Measurements from ENCODE around the gene BUD13. TPM values are rescaled to one million over a fixed set of nuclear protein-coding genes. Genes with fewer than 3 reads are reported as not detected.
A peak's percentile ranks its signal among the peaks of the same experiment; 100 is the strongest.

Gene BUD13
- total RNA-seq, 2 donors from 2014 or later, result 22.3 to 29.1 TPM

DNA sequence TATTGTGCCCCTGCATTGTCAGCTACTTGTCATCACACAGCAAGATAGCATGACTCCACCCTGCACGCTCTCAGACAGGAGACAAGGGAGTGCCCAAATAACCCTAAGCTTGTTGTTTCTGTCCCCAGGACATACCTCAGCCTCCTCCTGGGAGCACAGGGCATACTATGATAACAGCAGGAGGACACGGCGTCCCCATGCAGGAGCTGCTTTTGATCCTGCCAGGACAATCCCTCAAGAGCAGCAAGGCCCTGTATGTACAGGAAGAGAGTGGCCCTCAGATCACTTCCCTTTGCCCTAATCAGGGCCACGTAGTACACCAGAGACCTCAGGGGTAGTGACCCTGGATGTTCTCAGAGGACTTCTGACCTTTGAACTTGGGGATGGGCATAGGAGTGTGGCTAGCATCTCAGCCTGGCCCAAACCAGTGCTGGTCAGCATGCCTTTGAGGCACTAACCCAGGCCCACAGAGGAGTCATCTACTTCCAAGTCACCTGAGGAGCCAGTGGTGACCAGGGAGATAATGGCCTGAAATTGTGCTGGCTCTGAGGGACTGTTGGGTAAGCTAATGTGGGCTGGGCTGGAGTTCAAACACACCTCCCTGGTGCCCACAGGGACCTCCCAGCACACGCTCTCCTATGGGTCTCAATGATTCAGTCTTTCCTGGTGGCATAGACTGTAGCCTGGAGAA lies 41.1 kb upstream of the BUD13 start:
- no peak overlapping the region for H3K4me3 ChIP-seq (ENCODE audit: low read length)
- no peak overlapping the region for H3K27ac ChIP-seq (ENCODE audit: low read depth, low read length)
- no peaks in the 10 kb centered on the region for H3K36me3 Mint-ChIP-seq (ENCODE audit: low read depth)
- no peaks in the 10 kb centered on the region for H3K9me3 Mint-ChIP-seq
- no peak overlapping the region for H3K4me3 Mint-ChIP-seq
- peaks cover 5% of the 10 kb centered on the region for H3K9me3 ChIP-seq (ENCODE audit: control insufficient read depth, low read length)
- peak; percentile 75 for DNase-seq
- TF ChIP-seq CTCF (conservative IDR thresholded peaks at IDR 0.05), result no peak
- H3K36me3 ChIP-seq (ENCODE audit: control insufficient read depth, insufficient read depth, low read length), result no peaks in the 10 kb centered on the region
- H3K9ac ChIP-seq (ENCODE audit: extremely low read depth, low read length, poor library complexity, severe bottlenecking), result no peak overlapping the region
- 56 to 83% methylated on average over 3 to 5 of the region's 5 CpGs for WGBS, 2 experiments (ENCODE audit: insufficient coverage in 1 of 2, insufficient read length in 1 of 2)
- peaks cover 6% of the 10 kb centered on the region for H3K4me1 ChIP-seq (ENCODE audit: control insufficient read depth, insufficient read depth, low read length)
- H3K27me3 Mint-ChIP-seq (ENCODE audit: insufficient read depth), result peaks cover 2% of the 10 kb centered on the region
- peak overlapping the region; percentile 74 for H3K27ac Mint-ChIP-seq
- no peaks in the 10 kb centered on the region for H3K27me3 ChIP-seq (ENCODE audit: control insufficient read depth, insufficient read depth, low read length, poor library complexity, severe bottlenecking)
- peaks cover 13% of the 10 kb centered on the region for H3K4me1 Mint-ChIP-seq

DNA sequence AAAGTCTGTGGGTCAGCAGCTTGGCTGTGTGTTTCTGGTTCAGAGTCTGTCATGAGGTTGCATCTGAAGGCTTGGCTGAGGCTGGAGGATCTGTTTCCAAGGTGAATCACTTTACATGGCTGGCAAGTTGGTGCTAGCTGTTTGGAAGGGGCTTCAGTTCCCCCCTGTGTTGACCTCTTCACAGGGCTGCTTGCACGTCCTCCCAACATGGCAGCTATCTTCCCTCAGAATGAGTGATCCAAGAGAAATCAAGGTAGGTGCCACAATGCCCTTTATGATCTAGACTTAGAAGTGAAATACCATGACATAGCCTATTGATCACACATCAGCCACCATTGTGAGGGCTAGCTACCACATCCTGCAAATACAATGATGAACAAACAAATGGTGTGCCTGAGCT lies 40.4 kb upstream of the BUD13 start:
- H3K4me1 ChIP-seq (ENCODE audit: control insufficient read depth, insufficient read depth, low read length), result peaks cover 10% of the 10 kb centered on the region
- Mint-ChIP-seq H3K27me3 (ENCODE audit: insufficient read depth) (peaks cover 2% of the 10 kb centered on the region), H3K4me1 (peaks cover 21% of the 10 kb centered on the region), H3K4me3 (no peak overlapping the region), H3K9me3 (no peaks in the 10 kb centered on the region), H3K27ac (peak overlapping the region; percentile 74), H3K36me3 (ENCODE audit: low read depth) (no peaks in the 10 kb centered on the region)
- no peak overlapping the region for H3K27ac ChIP-seq (ENCODE audit: low read depth, low read length)
- no peaks in the 10 kb centered on the region for H3K27me3 ChIP-seq (ENCODE audit: control insufficient read depth, insufficient read depth, low read length, poor library complexity, severe bottlenecking)
- TF ChIP-seq CTCF (conservative IDR thresholded peaks at IDR 0.05), result no peak
- H3K9me3 ChIP-seq (ENCODE audit: control insufficient read depth, low read length), result peaks cover 5% of the 10 kb centered on the region
- DNase-seq, result peak; percentile 51
- 73 to 82% methylated on average over 1 of the region's 1 CpG for WGBS, 2 experiments (ENCODE audit: insufficient coverage in 1 of 2, insufficient read length in 1 of 2)
- H3K9ac ChIP-seq (ENCODE audit: extremely low read depth, low read length, poor library complexity, severe bottlenecking), result no peak overlapping the region
- no peaks in the 10 kb centered on the region for H3K36me3 ChIP-seq (ENCODE audit: control insufficient read depth, insufficient read depth, low read length)
- H3K4me3 ChIP-seq (ENCODE audit: low read length), result peak overlapping the region; percentile 4

- H3K36me3 Mint-ChIP-seq (ENCODE audit: low read depth), result no peaks in the 10 kb centered on the region
- Histone ChIP-seq H3K27ac (ENCODE audit: low read depth, low read length) (no peak overlapping the region), H3K4me1 (ENCODE audit: control insufficient read depth, insufficient read depth, low read length) (peaks cover 10% of the 10 kb centered on the region), H3K9me3 (ENCODE audit: control insufficient read depth, low read length) (peaks cover 5% of the 10 kb centered on the region), H3K36me3 (ENCODE audit: control insufficient read depth, insufficient read depth, low read length) (no peaks in the 10 kb centered on the region), H3K9ac (ENCODE audit: extremely low read depth, low read length, poor library complexity, severe bottlenecking) (no peak overlapping the region), H3K27me3 (ENCODE audit: control insufficient read depth, insufficient read depth, low read length, poor library complexity, severe bottlenecking) (no peaks in the 10 kb centered on the region), H3K4me3 (ENCODE audit: low read length) (no peak overlapping the region)
- 100% methylated on average over 2 of the region's 4 CpGs; no CpG with 5 or more reads in 1 of the 2 experiments for WGBS, 2 experiments (ENCODE audit: insufficient coverage in 1 of 2, insufficient read length in 1 of 2)
- no peaks in the 10 kb centered on the region for H3K9me3 Mint-ChIP-seq
- H3K4me3 Mint-ChIP-seq, result no peak overlapping the region
- DNase-seq, result peak; percentile 15
- peaks cover 2% of the 10 kb centered on the region for H3K27me3 Mint-ChIP-seq (ENCODE audit: insufficient read depth)
- TF ChIP-seq CTCF (conservative IDR thresholded peaks at IDR 0.05), result no peak
- peaks cover 27% of the 10 kb centered on the region for H3K4me1 Mint-ChIP-seq
- H3K27ac Mint-ChIP-seq, result no peak overlapping the region
Observed at GRCh38 chr11:116812109-116812508, 39.3 kb upstream of the BUD13 start.
